HG03135 (cell line): Measurements from ENCODE around the gene BAZ2B.
"Not testable (repeated sequence)": the region's sequence is repeated elsewhere in the genome, so short reads cannot be mapped to it uniquely, and the experiment has no call there.

Source experiments
- ATAC-seq: cut with Tn5 transposase; IDR thresholded peaks from one replicate; pipeline ENCODE4 v1.9.1; 2021; ENCODE audit warnings: mild to moderate bottlenecking, moderate library complexity; ENCODE audit not compliant: unreplicated experiment

The BAZ2B gene

DNA sequence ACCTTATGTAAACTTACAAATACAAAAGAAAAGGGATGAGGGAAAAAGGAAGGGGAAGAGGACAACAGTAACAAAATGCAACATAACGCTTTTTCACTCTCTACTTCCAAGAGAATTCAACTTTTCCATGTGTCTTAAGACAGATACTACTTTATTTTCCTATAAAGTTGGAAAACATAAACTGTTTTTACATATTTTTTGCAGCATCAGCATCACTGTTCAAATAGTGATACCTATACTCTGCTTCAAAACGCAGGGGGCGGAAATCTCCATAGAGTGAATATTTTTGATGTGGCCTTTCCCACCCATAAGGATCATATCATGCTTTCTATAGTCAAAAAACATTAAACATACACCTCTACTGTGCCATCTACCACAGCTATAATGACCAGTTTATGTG lies 77.5 kb downstream of the BAZ2B start:
- no peak for ATAC-seq

DNA sequence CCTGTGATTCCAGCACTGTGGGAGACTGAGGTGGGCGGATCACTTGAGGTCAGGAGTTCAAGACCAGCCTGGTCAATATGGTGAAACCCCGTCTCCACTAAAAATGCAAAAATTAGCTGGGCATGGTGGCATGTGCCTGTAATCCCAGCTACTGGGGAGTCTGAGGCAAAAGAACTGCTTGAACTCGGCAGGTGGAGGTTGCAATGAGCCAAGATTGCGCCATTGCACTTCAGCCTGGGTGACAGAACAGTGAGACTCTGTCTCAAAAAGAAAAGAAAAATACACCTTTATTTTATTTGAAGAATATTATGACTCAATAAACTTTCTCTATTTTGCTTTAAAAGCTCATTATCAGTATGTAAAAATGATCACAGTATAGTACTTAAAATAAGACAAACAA lies 81.1 kb downstream of the BAZ2B start:
- ATAC-seq: not testable (repeated sequence)

DNA sequence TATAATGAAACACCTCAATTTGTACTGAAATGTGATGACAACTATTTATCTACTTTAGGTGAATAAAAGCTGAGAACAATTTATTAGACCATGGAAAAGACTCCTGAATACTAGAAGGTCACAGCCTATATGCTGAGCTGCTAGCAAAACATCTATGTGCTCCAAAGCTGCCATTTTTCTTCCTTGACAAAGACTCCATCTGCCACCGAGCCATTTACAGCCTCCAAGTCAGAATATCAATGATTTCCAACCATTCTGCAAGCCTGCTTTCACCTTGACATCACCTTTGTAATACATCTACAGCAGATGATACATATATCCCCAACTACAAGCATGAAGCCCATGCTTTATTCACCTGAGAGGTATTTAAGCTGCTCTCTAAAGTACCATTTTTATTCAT lies 84.9 kb downstream of the BAZ2B start:
- no peak for ATAC-seq

DNA sequence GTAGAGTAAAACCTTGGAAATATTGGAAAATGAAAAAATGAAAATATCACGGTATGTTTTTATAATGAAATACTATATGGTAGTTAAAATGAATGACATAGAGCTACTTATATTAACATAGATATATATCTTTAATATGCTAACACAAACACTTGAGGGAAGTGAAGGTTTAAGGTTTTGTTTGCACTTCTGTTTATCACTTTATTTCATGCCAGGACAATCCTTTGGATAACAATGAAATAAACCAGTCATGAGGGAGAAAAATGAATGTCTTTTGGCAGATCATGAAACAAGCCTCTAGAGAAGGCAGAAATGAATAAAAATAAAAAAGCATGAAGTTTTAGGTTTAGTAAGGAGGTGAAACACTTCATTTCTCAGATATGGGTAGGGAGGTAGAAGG lies 89.9 kb downstream of the BAZ2B start:
- ATAC-seq: no peak

DNA sequence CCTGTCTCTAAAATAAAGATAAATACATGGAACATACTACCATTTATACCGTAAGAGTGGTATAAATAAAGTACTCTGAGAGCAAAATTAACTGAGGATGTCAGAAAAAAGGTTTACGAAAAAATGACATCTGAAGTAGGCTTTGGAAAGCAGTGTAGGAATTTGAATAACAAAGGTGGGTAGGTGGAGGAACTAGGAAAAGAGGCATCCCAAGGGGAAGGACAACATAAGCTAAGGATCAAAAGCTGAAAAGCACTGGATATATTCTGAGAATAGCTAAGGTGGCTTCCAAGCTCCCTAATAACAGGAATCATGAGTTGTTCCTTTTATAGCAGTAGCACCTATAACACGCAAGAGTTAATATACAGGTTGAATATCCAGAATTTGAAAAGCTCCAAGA lies 91.3 kb downstream of the BAZ2B start:
- no peak for ATAC-seq

DNA sequence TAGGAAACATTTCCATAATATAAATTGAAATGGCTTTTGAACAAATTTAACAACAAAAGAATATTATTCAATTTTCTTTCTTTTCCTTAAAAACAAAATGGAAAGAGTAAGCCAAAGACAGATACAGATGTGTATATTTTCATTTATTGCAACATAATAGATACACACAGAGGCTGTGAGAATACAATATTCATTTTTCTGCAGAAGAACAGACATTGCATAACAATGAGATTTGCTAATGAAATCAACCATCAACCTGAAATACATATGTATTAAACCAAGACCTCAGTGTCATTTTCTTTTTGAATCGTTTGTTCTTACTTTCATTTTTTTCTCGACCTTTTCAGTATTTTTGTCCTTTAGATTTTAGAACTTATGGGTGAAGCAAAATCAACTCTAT lies 95.1 kb downstream of the BAZ2B start:
- ATAC-seq: no peak

DNA sequence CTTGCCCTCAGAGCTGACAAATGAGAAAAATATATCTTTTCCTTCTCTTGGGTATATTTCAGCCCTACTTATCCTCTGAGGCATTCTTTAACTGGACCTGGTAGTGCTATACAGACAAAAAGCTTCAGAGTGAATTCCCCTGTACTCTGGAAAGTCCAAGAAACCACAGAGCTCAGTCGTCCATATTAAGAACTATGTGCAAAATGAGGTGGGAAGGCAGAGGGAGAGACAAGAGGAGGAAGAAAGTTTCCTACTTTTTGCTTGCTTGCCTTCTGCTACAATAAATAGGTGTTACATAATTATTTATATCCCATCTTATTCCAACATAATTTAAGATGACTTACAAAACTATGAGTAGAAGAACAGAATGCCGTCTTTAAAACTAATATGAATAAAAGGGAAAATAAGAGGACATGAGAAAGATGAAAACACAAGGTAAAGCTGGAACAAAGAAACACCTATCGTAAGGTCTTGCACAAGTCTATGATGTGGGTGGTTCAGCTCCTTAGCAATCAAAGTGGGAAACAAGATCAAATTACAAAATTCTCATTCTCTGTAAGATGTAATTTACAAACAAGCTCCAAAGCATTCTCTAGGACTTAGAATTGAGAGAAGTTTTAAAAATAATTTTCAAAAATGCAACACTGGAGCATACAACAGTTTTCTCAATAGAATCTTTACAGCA lies 97.9 kb downstream of the BAZ2B start:
- no peak for ATAC-seq

DNA sequence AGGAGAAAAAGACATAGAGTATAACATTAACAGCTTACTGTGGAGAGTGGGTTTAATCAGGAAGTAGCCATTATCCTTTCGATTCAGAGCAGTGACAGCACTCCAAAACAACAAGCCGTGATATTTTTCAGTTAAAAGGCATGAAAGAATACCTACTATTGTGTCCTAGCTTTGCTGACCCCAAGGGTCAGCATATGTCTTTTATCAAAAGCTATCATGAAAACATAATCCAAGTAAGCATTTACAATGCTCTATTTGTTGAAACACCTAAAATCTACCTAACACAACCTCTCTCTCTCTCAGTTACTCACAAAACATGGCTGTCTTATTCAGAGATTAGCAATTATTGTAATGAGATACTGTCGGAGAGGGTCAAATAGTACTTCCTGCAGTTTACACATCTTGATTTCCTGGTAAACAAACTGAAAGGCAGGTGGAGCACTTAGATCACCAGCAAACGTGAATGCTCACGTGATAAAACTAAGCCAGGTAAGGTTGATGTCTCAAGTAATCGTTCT lies 100.0 kb downstream of the BAZ2B start:
- peak; percentile 89 for ATAC-seq

DNA sequence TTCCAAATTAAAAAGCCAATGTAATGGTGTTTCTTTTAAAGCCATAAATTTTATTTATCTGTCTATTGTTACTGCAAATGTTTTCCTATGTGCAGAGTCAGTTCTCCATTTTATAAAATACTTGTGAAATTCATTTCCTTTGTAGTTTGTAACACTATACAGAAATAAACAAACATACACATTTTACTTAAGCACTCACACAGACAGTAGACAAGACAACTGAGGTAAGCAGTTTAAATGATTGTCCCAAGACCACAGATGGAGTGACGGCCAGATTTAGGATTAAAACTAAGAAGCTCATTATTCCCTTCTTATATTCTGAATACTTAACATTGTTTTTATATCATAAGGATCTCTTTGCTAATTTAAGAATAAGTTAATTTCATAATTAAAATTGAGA lies 100.9 kb downstream of the BAZ2B start:
- no peak for ATAC-seq

DNA sequence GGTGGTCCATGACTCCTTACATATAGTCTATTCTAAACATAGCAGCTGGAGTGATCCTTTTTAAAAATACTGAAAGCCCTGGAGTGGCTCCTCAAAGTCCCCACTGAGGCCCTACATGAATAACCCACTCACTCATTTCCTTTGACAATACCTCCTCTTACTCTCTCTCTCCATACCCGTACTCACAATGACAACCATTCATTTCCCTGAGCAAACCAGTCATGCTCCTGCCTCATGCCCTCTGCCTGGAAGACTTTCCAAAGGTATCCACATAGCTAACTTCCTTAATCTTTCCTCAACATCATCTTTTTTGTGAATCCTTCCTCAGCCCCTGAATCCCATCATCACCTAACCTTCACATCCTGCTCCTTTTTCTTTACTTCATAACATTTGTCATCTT lies 102.6 kb downstream of the BAZ2B start:
- no peak for ATAC-seq

DNA sequence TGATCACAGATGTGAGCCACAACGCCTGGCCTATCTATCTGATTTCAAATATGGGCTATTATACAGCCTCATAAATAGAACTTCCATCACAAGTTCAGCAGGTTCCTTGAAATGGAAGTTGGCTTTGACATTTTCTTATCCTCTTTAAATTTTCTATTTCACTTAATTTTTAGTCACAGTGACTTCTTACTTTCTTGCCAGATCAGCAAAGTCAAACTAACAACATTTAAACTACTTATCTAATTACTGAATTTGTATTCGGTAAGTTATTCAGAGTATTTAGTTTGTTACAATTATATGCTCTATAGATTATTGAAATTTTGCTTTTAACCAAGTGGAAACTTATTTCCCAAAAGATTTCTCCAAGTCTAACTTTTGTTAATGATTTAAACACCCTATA lies 108.2 kb downstream of the BAZ2B start:
- no peak for ATAC-seq

DNA sequence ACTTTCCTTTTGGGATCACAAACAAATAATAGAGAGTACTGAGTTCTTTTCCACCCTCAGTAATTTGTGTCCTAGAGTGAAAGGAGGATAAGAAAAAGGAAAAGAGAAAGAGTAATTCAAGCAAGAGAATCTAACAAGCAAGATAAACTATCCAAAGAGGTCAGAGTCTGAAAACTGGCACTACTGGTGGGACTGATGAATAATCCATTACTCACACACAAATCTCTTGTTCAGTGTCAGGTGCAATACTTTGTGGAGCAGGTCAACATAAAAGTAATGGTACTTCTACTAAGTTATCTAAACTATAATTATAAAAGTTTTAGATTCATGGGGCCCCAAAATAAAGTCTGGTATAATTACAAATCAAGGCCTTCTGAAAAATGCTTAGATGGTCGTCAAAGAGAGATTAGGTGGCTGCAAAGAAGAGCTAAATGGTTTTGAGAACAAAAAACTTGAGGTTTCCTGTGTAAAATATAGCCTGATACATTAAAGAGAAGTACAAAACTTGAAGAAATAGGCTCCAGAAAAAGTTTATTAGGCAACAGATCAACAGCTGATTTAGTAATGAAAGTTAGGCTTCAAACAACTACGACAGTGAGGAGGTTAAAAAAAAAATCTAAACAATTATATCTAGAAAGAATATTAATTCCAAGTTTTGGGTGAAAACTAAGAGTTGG lies 109.4 kb downstream of the BAZ2B start:
- no peak for ATAC-seq

DNA sequence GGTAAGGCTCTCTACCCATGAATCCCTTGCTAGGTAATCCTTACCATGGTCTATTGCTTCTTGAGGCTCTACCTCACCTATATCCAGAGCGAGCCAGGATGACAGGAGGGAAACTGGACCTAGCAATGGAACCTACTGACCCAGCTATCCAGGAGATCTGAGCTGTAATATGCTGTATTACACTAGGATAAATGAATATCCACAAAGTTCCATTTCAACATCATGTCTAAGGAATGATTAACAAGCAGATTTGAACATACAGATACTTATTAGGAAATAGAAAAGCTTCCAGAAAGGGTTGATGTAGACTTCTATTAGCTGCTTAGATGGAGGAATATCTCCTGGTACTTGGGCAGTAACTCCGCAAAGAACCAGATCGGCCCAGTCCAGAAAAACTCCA lies 110.1 kb downstream of the BAZ2B start:
- ATAC-seq: no peak

DNA sequence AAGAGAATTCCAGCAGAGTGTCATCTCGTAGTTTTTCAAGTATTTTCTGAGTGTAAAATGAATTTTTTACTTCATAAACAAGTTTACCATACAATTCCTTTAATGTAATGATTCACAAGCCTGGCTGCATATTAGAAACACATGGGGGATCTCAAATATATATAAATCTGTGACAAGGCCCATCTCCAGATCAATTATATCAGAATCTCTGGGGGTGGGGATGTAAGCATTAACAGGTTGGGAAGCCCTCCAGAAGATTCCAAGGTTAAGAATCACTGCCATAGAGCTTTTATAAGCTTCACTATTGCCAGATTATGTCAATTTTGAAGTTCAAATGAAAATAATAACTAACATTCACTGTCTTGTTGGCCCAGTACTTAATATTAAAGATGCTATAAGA lies 111.2 kb downstream of the BAZ2B start:
- ATAC-seq: no peak

DNA sequence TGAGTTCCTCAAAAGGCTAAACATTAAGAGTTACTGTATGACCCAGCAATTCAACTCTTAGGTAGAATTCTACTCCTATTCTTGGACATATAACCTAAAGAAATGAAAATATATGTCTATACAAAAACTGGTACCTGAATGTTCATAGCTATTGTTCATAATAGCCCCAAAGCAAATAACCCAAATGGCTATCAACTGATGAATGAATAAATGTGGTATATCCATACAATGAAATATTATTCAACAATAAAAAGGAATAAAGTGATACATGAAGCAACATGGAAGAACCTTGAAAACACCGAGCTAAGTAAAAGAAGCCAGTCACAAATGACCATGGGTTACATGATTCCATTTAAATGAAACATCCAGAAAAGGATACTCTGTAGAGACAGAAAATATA lies 114.6 kb downstream of the BAZ2B start:
- ATAC-seq: no peak

DNA sequence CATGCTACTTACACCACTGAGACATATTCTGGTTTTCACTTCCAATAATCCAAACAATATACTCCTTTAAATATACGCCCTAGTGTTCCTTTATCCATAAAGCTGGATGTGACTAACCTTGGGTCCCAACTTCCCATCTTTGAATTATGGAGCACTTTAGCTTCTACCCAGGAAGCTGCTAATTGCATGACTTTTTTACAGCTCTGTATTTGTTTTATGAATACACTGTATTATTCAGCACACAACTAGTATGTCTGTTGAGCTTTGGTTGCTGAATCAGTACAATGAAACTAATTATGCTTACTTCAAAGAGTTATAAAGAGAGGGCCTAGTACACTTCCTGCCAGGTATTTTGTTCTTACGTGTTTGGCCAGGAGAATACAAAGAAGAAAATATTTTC lies 118.5 kb downstream of the BAZ2B start:
- ATAC-seq: no peak

DNA sequence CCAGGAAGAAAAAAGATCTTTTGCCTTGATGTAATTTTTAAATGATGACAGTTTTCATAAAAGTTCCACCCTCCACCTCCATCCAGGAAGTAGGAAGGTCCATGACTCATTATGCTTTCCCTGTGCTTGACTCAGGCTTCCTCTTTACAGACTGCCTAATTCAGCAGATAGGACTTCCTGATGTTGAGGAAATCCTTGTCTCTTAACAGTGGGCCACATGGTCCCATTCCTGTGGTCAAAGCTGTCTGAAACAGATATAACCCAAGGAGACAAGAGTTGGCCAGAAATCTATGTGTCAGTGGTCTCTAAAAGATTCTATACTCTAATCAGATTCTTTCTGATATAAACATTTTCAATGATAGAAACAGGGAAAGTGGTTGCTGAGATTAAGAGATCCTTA lies 119.1 kb downstream of the BAZ2B start:
- no peak for ATAC-seq

DNA sequence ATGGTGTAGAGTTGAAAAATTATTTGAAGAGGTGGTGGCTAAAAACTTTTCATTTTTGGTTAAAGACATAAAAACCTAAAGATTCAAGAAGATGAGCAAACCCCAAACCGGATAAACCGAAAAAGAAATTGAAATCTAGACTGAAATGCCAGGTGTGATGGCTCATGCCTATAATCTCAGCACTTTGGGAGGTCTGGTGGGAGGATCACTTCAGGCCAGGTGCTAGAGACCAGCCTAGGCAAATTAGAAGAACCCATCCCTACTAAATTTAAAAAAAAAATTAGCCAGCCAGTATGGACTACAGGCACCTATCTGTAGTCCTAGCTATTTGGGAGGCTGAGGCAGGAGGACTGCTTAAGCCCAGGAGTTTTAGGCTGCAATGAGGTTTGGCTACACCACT lies 126.9 kb downstream of the BAZ2B start:
- ATAC-seq: no peak

DNA sequence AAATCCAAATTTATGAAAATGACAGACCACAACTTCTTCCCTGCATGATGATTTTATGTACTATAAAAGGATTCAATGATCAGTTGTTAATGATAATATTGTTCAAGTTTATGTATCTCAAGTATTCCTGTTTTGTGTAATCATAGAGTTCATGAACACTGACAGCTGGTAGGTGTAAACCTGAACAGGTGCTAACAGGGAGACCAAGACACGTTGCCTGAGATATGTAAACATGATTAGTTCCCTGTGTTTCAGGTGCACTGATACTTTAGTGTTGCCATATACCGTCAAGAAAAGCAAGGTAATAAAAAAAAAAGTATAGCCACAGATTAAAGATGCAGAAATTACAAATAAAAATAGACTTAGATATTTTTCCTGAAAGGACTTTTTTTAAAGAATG lies 131.8 kb downstream of the BAZ2B start:
- ATAC-seq: no peak

DNA sequence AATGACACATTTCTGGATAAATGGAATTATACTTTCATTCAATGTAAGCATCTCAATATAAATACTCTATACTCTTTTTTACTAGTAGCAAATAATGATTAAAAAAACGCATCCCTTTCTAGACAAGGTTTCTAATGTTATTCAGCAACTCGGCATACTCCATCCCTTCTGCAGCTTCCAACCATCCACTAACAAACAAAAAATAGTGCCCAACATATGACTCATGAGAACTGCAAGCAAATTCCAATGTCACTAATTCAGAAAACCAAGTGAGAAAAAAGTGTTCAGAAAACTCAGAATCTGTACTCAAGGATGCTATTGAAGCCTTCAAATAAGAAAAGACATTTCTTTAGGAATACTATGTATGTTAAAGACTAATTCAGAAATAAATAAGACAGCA lies 140.0 kb downstream of the BAZ2B start:
- ATAC-seq: no peak

DNA sequence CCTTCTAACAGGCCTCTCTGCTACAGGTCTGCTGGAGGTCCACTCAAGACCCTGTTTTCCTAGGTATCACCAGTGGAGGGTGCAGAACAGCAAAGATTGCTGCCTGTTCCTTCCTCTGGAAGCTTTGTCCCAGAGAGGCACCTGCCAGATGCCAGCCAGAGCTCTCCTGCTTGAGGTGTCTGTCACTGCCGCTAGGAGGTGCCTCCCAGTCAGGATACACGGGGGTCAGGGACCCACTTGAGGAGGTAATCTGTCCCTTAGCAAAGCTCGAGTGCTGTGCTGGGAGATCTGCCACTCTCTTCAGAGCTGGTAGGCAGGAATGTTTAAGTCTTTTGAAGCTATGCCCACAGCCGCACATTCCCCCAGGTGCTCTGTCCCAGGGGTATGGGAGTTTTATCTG lies 140.6 kb downstream of the BAZ2B start:
- no peak for ATAC-seq

DNA sequence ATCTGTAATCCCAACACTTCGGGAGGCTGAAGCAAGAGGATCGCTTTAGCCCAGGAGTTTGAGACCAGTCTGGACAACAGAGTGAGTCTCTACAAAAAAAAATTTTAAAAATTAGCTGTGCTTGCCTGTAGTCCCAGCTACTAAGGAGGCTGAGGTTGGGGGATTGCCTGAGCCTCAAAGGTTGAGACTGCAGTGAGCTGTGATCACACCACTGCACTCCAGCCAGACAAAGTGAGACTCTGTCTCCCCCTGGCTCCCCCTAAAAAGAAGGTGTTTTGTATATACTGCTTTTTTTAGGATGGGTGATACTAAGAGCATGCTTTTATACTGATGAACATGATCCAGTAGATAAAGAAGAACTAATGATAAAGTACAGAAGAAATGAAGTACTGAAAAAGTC lies 145.0 kb downstream of the BAZ2B start:
- no peak for ATAC-seq

DNA sequence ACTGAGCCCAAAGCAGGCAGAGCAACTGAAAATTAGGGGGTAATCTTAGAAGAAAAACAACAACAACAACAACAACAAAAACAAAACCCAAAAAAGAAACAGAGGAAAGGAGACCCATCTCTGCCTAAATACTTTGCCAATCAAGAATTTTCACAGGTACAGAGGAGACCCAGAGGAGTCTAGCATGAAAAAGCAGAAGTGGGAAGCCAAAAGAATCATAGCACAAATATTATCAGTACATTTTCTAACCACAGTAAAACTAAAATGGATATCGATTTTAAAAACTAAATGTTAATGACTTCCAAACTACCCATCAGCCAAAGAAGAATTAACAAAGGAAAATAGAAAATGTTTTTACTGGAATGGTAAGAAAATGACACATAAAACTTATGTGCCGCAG lies 148.1 kb downstream of the BAZ2B start:
- ATAC-seq: no peak
